Hepatocyte (in vitro differentiated cells): ENCODE results near the gene CCDC158. TPM values are rescaled to one million over a fixed set of nuclear protein-coding genes. Genes with fewer than 3 reads are reported as not detected.
A peak's percentile ranks its signal among the peaks of the same experiment; 100 is the strongest.

Source experiments
- DNase-seq: peaks from one replicate; pipeline ENCODE4 v3.0.0-alpha.2; 2016; ENCODE audit warnings: low spot score
- H2AFZ ChIP-seq: fragments of 200-600 bp; sonication (generic); 2 replicates; pipeline ENCODE4 v1.6.0; 2016; ENCODE audit warnings: antibody characterized with exemption, mild to moderate bottlenecking
- H3K27ac ChIP-seq: fragments of 200-600 bp; sonication (generic); 2 replicates; pipeline ENCODE4 v1.5.1; 2016; ENCODE audit warnings: mild to moderate bottlenecking
- H3K27me3 ChIP-seq: fragments of 200-600 bp; sonication (generic); 2 replicates; pipeline ENCODE4 v1.6.1; 2016
- H3K36me3 ChIP-seq: fragments of 200-600 bp; sonication (generic); replicated peaks from 2 replicates; pipeline ENCODE4 v1.5.1; 2016; ENCODE audit warnings: low read depth; ENCODE audit not compliant: insufficient read depth
- H3K4me1 ChIP-seq: fragments of 200-600 bp; sonication (generic); 2 replicates; pipeline ENCODE4 v1.5.1; 2016; ENCODE audit warnings: mild to moderate bottlenecking, moderate library complexity; ENCODE audit not compliant: insufficient read depth
- H3K4me2 ChIP-seq: fragments of 200-600 bp; sonication (generic); 2 replicates; pipeline ENCODE4 v1.6.0; 2016
- H3K4me3 ChIP-seq: fragments of 200-600 bp; sonication (generic); 2 replicates; pipeline ENCODE4 v1.5.1; 2016; ENCODE audit warnings: mild to moderate bottlenecking
- H3K79me2 ChIP-seq: fragments of 200-600 bp; sonication (generic); 2 replicates; pipeline ENCODE4 v1.6.0; 2017; ENCODE audit warnings: mild to moderate bottlenecking
- H3K9me2 ChIP-seq: fragments of 200-600 bp; sonication (generic); replicated peaks from 2 replicates; pipeline ENCODE4 v1.6.0; 2017; ENCODE audit warnings: mild to moderate bottlenecking; ENCODE audit not compliant: insufficient read depth
- H3K9me3 ChIP-seq: fragments of 200-600 bp; sonication (generic); 2 replicates; pipeline ENCODE4 v1.5.1; 2016; ENCODE audit warnings: low read depth, mild to moderate bottlenecking
- H4K20me1 ChIP-seq: fragments of 200-600 bp; sonication (generic); 2 replicates; pipeline ENCODE4 v1.6.0; 2016; ENCODE audit warnings: mild to moderate bottlenecking; ENCODE audit not compliant: insufficient read depth, poor library complexity, severe bottlenecking
- EZH2 ChIP-seq: fragments of 200-600 bp; sonication (generic); IDR thresholded peaks from 2 replicates; pipeline ENCODE4 v1.6.1; 2016; ENCODE audit warnings: antibody characterized with exemption, mild to moderate bottlenecking, borderline replicate concordance
- EZH2phosphoT487 ChIP-seq: fragments of 200-600 bp; sonication (generic); IDR thresholded peaks from one replicate; pipeline ENCODE4 v1.6.1; 2018; ENCODE audit warnings: antibody characterized with exemption, mild to moderate bottlenecking, low read depth, moderate library complexity; ENCODE audit not compliant: unreplicated experiment, severe bottlenecking
- WGBS: methylation state at CpG from one replicate; pipeline ENCODE4 v1.1.6; 2016; ENCODE audit warnings: low lambda C conversion rate; ENCODE audit errors: missing lambda C conversion rate; 5-methylcytosine and 5-hydroxymethylcytosine counted together
- polyA plus RNA-seq: library from polyadenylated mRNA; unstranded; fragments of >200 nt; fragmentation: Nextera tagmentation; extraction: Ambion mirVana; gene quantifications from 2 replicates; pipeline ENCODE4 v1.2.1, GENCODE V29; 2016
- total RNA-seq: library from RNA; depleted of rRNA; stranded (reverse); fragments of >200 nt; gene quantifications from 2 replicates; pipeline ENCODE4 v1.2.3, GENCODE V29; 2014
- TF ChIP-seq, protein P1 (sequence below): fragments of 200-600 bp; sonication (generic); IDR thresholded peaks from 2 replicates; pipeline ENCODE4 v1.5.1; 2016; ENCODE audit warnings: antibody characterized with exemption, mild to moderate bottlenecking; ENCODE audit not compliant: poor library complexity

CCDC158 gene
- total and polyA plus RNA-seq, 2 experiments from 2014 or later: 0.04 TPM; not detected in 1

DNA sequence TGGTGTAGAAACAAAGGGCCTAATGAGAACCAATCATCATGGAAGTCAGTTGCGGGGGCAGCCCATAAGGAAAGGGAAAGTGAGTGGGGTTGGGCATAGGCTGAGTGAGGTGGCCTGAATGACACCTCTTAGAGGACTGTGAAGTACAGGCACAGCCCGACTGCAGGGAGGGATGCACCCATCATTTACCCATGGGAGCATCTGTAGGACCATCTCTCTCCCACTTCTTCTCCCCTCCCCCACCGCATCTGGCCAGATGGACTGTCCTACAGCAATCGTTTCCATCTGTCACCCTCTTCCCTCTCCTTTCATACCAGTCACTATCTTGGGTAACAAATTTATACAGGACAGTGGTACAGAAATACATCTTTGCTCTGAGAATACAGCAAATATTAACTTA, 110.3 kb downstream of the CCDC158 start:
- no peaks in the 10 kb centered on the region for H3K36me3 ChIP-seq
- H3K9me3 ChIP-seq: no peaks in the 10 kb centered on the region
- H4K20me1 ChIP-seq: no peaks in the 10 kb centered on the region
- H3K27ac ChIP-seq: no peak overlapping the region
- peaks cover 6% of the 10 kb centered on the region for H3K4me1 ChIP-seq
- no peak overlapping the region for H3K4me2 ChIP-seq
- no peak overlapping the region for H3K4me3 ChIP-seq
- H3K27me3 ChIP-seq: no peaks in the 10 kb centered on the region
- WGBS: 89% methylated on average over 4 of the region's 4 CpGs
- TF ChIP-seq, protein P1, sequence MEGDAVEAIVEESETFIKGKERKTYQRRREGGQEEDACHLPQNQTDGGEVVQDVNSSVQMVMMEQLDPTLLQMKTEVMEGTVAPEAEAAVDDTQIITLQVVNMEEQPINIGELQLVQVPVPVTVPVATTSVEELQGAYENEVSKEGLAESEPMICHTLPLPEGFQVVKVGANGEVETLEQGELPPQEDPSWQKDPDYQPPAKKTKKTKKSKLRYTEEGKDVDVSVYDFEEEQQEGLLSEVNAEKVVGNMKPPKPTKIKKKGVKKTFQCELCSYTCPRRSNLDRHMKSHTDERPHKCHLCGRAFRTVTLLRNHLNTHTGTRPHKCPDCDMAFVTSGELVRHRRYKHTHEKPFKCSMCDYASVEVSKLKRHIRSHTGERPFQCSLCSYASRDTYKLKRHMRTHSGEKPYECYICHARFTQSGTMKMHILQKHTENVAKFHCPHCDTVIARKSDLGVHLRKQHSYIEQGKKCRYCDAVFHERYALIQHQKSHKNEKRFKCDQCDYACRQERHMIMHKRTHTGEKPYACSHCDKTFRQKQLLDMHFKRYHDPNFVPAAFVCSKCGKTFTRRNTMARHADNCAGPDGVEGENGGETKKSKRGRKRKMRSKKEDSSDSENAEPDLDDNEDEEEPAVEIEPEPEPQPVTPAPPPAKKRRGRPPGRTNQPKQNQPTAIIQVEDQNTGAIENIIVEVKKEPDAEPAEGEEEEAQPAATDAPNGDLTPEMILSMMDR: no peak
- no peak for TF ChIP-seq EZH2phosphoT487
- no peak for TF ChIP-seq EZH2
- H3K79me2 ChIP-seq: peaks cover 33% of the 10 kb centered on the region
- no peaks in the 10 kb centered on the region for H3K9me2 ChIP-seq
- DNase-seq: no peak
- no peak overlapping the region for H2AFZ ChIP-seq

DNA sequence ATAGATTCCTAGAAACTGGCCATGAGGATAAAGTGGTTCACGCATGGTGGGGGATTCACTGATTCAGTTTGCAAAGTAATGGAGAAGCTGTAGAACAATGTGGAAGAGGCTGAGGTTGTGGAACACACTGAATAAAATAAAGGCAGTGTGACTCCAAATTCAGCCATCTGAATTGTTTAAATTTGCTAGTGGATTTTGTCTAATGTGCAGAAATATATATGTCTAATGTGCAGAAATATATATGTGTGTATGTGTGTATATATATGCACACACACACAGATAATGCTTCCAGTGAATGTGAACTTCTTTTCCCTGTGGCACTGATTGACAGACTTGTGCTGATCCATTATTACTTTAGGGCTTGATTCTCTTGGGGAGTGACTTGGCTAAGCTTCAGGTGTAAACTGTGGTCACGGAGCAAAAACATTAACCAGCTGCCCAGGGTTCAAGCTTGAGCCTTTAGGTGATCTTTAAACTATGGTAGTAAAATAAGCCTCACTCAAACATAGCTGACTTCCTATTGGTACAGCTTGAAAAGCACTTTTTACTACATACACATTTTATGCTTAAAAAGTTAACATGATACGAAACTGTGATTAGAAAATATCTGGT, 110.9 kb downstream of the CCDC158 start:
- TF ChIP-seq, protein P1: no peak
- TF ChIP-seq EZH2phosphoT487 (no peak), EZH2 (no peak)
- Histone ChIP-seq H3K27ac (no peak overlapping the region), H3K79me2 (peaks cover 39% of the 10 kb centered on the region), H3K9me3 (no peaks in the 10 kb centered on the region), H4K20me1 (no peaks in the 10 kb centered on the region), H3K4me1 (peaks cover 6% of the 10 kb centered on the region), H2AFZ (no peak overlapping the region), H3K36me3 (no peaks in the 10 kb centered on the region), H3K27me3 (no peaks in the 10 kb centered on the region), H3K9me2 (no peaks in the 10 kb centered on the region), H3K4me3 (no peak overlapping the region), H3K4me2 (peak overlapping the region; percentile 11)
- WGBS: 80% methylated on average over 3 of the region's 3 CpGs
- no peak for DNase-seq

DNA sequence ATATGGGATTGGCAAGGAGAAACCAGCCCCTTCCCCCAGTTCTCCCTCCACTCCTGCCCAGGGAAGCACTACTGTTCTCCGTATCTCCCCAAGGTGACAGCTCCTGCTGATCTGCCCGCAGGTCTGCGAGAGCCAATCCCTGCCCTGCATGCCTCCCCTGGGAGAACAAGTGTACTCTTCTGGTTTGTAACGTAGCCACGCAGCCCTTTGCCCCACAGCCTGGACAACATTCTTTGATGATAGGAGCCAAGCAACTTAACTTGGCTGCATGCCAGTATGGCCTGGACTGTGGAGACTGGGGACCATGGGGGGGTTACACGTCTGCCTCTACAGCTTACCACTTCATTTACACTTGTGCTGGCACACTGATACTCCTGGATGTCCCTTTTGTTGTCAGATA, 112.4 kb downstream of the CCDC158 start:
- 69% methylated on average over 6 of the region's 6 CpGs for WGBS
- Histone ChIP-seq H3K4me3 (no peak overlapping the region), H3K79me2 (peaks cover 54% of the 10 kb centered on the region), H3K4me2 (peak overlapping the region; percentile 83), H4K20me1 (no peaks in the 10 kb centered on the region), H3K27me3 (no peaks in the 10 kb centered on the region), H3K9me2 (no peaks in the 10 kb centered on the region), H2AFZ (no peak overlapping the region), H3K36me3 (no peaks in the 10 kb centered on the region), H3K27ac (peak overlapping the region; percentile 68), H3K9me3 (no peaks in the 10 kb centered on the region), H3K4me1 (peaks cover 6% of the 10 kb centered on the region)
- peak; percentile 80 for DNase-seq
- TF ChIP-seq EZH2phosphoT487 (no peak), EZH2 (no peak)
- TF ChIP-seq, protein P1: no peak

DNA sequence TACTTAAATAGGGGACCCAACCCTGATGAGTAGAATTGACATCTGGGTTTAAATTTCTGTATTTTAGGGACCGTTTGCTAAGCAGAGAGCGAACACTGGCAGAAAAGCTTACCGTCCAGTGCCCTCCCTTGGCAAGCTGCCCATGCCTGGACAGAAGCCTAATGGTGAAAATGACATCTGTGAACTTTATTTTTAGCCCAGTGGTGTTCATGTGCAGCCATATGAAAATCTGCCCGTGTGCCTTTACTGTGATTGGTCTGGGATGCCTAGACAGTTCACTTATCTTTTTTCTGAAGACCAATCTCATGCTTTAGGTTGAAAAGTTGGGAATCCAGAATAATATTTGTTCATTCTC, 113.3 kb downstream of the CCDC158 start:
- TF ChIP-seq, protein P1: no peak
- no peak for TF ChIP-seq EZH2phosphoT487
- TF ChIP-seq EZH2: no peak
- Histone ChIP-seq H3K9me2 (no peaks in the 10 kb centered on the region), H3K4me3 (peak overlapping the region; percentile 77), H2AFZ (peak overlapping the region; percentile 85), H3K36me3 (no peaks in the 10 kb centered on the region), H3K9me3 (no peaks in the 10 kb centered on the region), H3K4me1 (peaks cover 9% of the 10 kb centered on the region), H3K27ac (peak overlapping the region; percentile 99), H3K27me3 (no peaks in the 10 kb centered on the region), H4K20me1 (no peaks in the 10 kb centered on the region), H3K4me2 (peak overlapping the region; percentile 83), H3K79me2 (peaks cover 60% of the 10 kb centered on the region)
- DNase-seq: peak; percentile 34
- 74% methylated on average over 4 of the region's 4 CpGs for WGBS
